Fibroblast of the aortic adventitia (primary cell): ENCODE results near the gene KIF1C. TPM values are rescaled to one million over a fixed set of nuclear protein-coding genes. Genes with fewer than 3 reads are reported as not detected.

ENCODE experiments used
- DNase-seq: peaks from one replicate; pipeline ENCODE4 v3.0.0-alpha.2; 2010; ENCODE audit warnings: low read depth
- H3K4me3 ChIP-seq: 2 replicates; pipeline ENCODE4 v1.5.1; 2011; ENCODE audit warnings: low read depth, mild to moderate bottlenecking, control low read depth, low read length, moderate library complexity
- CTCF ChIP-seq: IDR thresholded peaks from 2 replicates; pipeline ENCODE4 v1.5.1; 2011; ENCODE audit warnings: mild to moderate bottlenecking, low read length, control low read depth, inconsistent platforms; ENCODE audit not compliant: insufficient read depth
- total RNA-seq: library from RNA; depleted of rRNA; stranded (reverse); fragments of >200 nt; gene quantifications from 2 replicates; pipeline ENCODE4 v1.2.3, GENCODE V29; 2012; ENCODE audit warnings: low replicate concordance

The KIF1C gene
- total RNA-seq, 1 donor = 59.5 TPM

- H3K4me3 ChIP-seq = peak overlapping the region; percentile 88
- DNase-seq = peak; percentile 97
- no peak for TF ChIP-seq CTCF
Observed at GRCh38 chr17:4969047-4969550, 28.7 kb upstream of the KIF1C start.

GRCh38 chr17:4969551-4970173, 28.1 kb upstream of the KIF1C start:
- TF ChIP-seq CTCF = no peak
- DNase-seq = peak; percentile 37
- peak overlapping the region; percentile 88 for H3K4me3 ChIP-seq

GRCh38 chr17:4970273-4970672, 27.5 kb upstream of the KIF1C start:
- no peak for TF ChIP-seq CTCF
- no peak overlapping the region for H3K4me3 ChIP-seq
- no peak for DNase-seq

- no peak overlapping the region for H3K4me3 ChIP-seq
- no peak for DNase-seq
- no peak for TF ChIP-seq CTCF
Observed at GRCh38 chr17:4971826-4972225, 25.9 kb upstream of the KIF1C start.

GRCh38 chr17:4972322-4972721, 25.4 kb upstream of the KIF1C start:
- TF ChIP-seq CTCF = no peak
- DNase-seq = no peak

GRCh38 chr17:4972752-4973151, 25.0 kb upstream of the KIF1C start:
- H3K4me3 ChIP-seq = no peak overlapping the region
- TF ChIP-seq CTCF = no peak
- no peak for DNase-seq

More at GRCh38 chr17:4972322-4972721, 25.4 kb upstream of the KIF1C start:
- H3K4me3 ChIP-seq = no peak overlapping the region
